CD4-positive, alpha-beta memory T cell (primary cell): Measurements from ENCODE around the gene CCDC9. TPM values are rescaled to one million over a fixed set of nuclear protein-coding genes. Genes with fewer than 3 reads are reported as not detected.

Experiments used
- CTCF ChIA-PET: fragments of 350-600 bp; sonication (Branson Sonifier 250); formaldehyde crosslinking; loops from one replicate; lab custom pipeline; 2021; ENCODE audit warnings: inconsistent platforms; ENCODE audit not compliant: partially characterized antibody; lab: Charles Lee
- POLR2A ChIA-PET: fragments of 350-600 bp; sonication (Branson Sonifier 250); formaldehyde crosslinking; loops from one replicate; lab custom pipeline; 2021; ENCODE audit not compliant: partially characterized antibody; lab: Charles Lee
- DNase-seq, 5 donors: peaks; one replicate each; pipeline versions ENCODE4 v3.0.0 to v3.0.0-alpha.2; 2020 to 2022; ENCODE audit warnings: mixed read lengths in 1 of 5
- H3K27ac ChIP-seq: one replicate; pipeline ENCODE4 v1.7.0; 2013; ENCODE audit warnings: low read depth, low read length
- H3K27me3 ChIP-seq: 2 replicates; pipeline ENCODE4 v1.7.0; 2013; ENCODE audit warnings: mild to moderate bottlenecking, low read length, moderate library complexity; ENCODE audit not compliant: insufficient read depth
- H3K36me3 ChIP-seq: 2 replicates; pipeline ENCODE4 v1.7.0; 2013; ENCODE audit warnings: mild to moderate bottlenecking, low read length, moderate library complexity; ENCODE audit not compliant: insufficient read depth
- H3K4me1 ChIP-seq: 2 replicates; pipeline ENCODE4 v1.7.0; 2013; ENCODE audit warnings: mild to moderate bottlenecking, low read length, moderate library complexity; ENCODE audit not compliant: insufficient read depth
- H3K4me3 ChIP-seq, 2 donors: one replicate each; pipeline ENCODE4 v1.7.0; 2013; ENCODE audit warnings: low read length in 2 of 2, mild to moderate bottlenecking in 1 of 2
- H3K9me3 ChIP-seq, 2 donors: one replicate each; pipeline ENCODE4 v1.7.0; 2013; ENCODE audit warnings: low read length in 2 of 2, control low read depth in 1 of 2; ENCODE audit not compliant: control insufficient read depth in 1 of 2
- H3K27ac Mint-ChIP-seq, 7 donors: one replicate each; pipeline ENCODE4 v1.8.0; 2020 to 2021; ENCODE audit warnings: mixed read lengths in 7 of 7, mild to moderate bottlenecking in 6 of 7, inconsistent platforms in 3 of 7, moderate library complexity in 3 of 7
- H3K27me3 Mint-ChIP-seq, 2 donors: one replicate each; pipeline ENCODE4 v1.8.0; 2020 to 2021; ENCODE audit warnings: mixed read lengths in 2 of 2
- H3K36me3 Mint-ChIP-seq, 2 donors: one replicate each; pipeline ENCODE4 v1.8.0; 2020 to 2021; ENCODE audit warnings: mixed read lengths in 2 of 2, inconsistent platforms in 1 of 2, mild to moderate bottlenecking in 1 of 2
- H3K4me1 Mint-ChIP-seq, 4 donors: one replicate each; pipeline ENCODE4 v1.8.0; 2020 to 2021; ENCODE audit warnings: mixed read lengths in 4 of 4, mild to moderate bottlenecking in 1 of 4
- H3K4me3 Mint-ChIP-seq, 8 donors: one replicate each; pipeline ENCODE4 v1.8.0; 2020 to 2021; ENCODE audit warnings: mixed read lengths in 8 of 8, mild to moderate bottlenecking in 7 of 8, moderate library complexity in 6 of 8, inconsistent platforms in 3 of 8
- H3K9me3 Mint-ChIP-seq, 8 donors: one replicate each; pipeline ENCODE4 v1.8.0; 2020 to 2021; ENCODE audit warnings: mixed read lengths in 8 of 8, mild to moderate bottlenecking in 5 of 8, inconsistent platforms in 3 of 8, moderate library complexity in 1 of 8
- intact Hi-C: fragments of 100-400 bp; cut with micrococcal nuclease; formaldehyde crosslinking; loops from one replicate; pipeline ENCODE4 v1.15.1; 2023
- polyA plus RNA-seq, 2 donors: library from polyadenylated mRNA; unstranded; fragments of 300-500 nt; fragmentation: Illumina TruSeq; gene quantifications; one replicate each; pipeline ENCODE4 v1.2.3, GENCODE V29; 2021
- total RNA-seq, 2 experiments: library from RNA; stranded (reverse); gene quantifications; one replicate each; pipeline ENCODE4 v1.2.3, GENCODE V29; 2021

The CCDC9 gene
- total and polyA plus RNA-seq, 4 experiments from 2014 or later, result 4.6 to 40.4 (median 25.7) TPM

- intact Hi-C loops, result no loop called here
Observed at GRCh38 chr19:47303966-47304365, 47.6 kb downstream of the CCDC9 start.

GRCh38 chr19:47305309-47305751 is 49.0 kb downstream of the CCDC9 start:
- ChIA-PET POLR2A (interaction anchor here (0.6 kb wide), 1 partner anchor 73 kb away, joined by 3 read pairs; no protein-coding TSS in a partner anchor), CTCF (interaction anchor here (0.7 to 2.0 kb wide), 7 partner anchors 12 to 194 kb away, joined by 3 to 9 read pairs (median 3); partner anchors contain the start of gene DHX34)
- no peak overlapping the region for H3K4me3 ChIP-seq
- peaks cover 5% of the 10 kb centered on the region for H3K4me1 ChIP-seq
- Mint-ChIP-seq H3K27me3 (peaks cover 5 to 11% of the 10 kb centered on the region in 2 donors), H3K36me3 (no peaks in the 10 kb centered on the region), H3K4me1 (peaks cover 3 to 10% (median 7%) of the 10 kb centered on the region in 4 donors), H3K27ac (peak overlapping the region in 1 of 7 donors; percentile 35), H3K9me3 (no peaks in the 10 kb centered on the region), H3K4me3 (peak overlapping the region in 1 of 8 donors; percentile 38)
- no peak overlapping the region for H3K27ac ChIP-seq
- H3K27me3 ChIP-seq, result no peaks in the 10 kb centered on the region
- intact Hi-C loops, result no loop called here
- H3K36me3 ChIP-seq, result no peaks in the 10 kb centered on the region
- peak; percentile 29 to 47 (median 43) for DNase-seq
- no peaks in the 10 kb centered on the region for H3K9me3 ChIP-seq

More at GRCh38 chr19:47303966-47304365, 47.6 kb downstream of the CCDC9 start:
- peak overlapping the region in 2 of 8 donors; percentile 31 to 57 for H3K4me3 Mint-ChIP-seq
- POLR2A ChIA-PET, result interaction anchor here (0.6 kb wide), 1 partner anchor 1301 kb away, joined by 3 read pairs; no protein-coding TSS in a partner anchor
- CTCF ChIA-PET, result interaction anchor here (0.9 to 1.4 kb wide), 2 partner anchors 47 to 254 kb away, joined by 3 read pairs; no protein-coding TSS in a partner anchor
- H3K27me3 Mint-ChIP-seq, result peaks cover 3 to 8% of the 10 kb centered on the region in 2 donors
- peaks cover 5% of the 10 kb centered on the region for H3K4me1 ChIP-seq
- H3K36me3 Mint-ChIP-seq, result no peaks in the 10 kb centered on the region
- H3K27ac ChIP-seq, result no peak overlapping the region
- H3K27me3 ChIP-seq, result no peaks in the 10 kb centered on the region
- H3K36me3 ChIP-seq, result no peaks in the 10 kb centered on the region
- no peaks in the 10 kb centered on the region for H3K9me3 ChIP-seq
- no peak overlapping the region for H3K4me3 ChIP-seq
- H3K27ac Mint-ChIP-seq, result no peak overlapping the region
- H3K9me3 Mint-ChIP-seq, result no peaks in the 10 kb centered on the region
- DNase-seq, result no peak
- H3K4me1 Mint-ChIP-seq, result peaks cover 3 to 10% (median 7%) of the 10 kb centered on the region in 4 donors

DNA sequence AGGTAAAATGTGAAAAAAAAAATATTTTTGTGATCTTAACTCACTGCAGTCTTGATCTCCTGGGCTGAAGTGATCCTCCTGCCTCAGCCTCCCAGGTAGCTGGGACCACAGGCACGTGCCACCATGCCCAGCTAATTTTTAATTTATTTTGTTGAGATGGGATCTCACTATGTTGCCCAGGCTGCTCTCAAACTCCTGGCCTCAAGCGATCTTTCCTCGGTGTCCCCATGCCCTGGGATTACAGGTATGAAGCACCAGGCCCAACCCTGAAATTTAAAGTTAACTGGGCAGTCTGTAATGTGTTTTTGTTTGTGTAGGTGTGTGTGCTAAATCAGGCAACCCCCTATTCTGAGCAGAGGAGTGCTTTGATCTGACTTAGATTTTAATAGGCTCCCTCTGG is 50.0 kb downstream of the CCDC9 start:
- H3K9me3 ChIP-seq, result no peaks in the 10 kb centered on the region
- Mint-ChIP-seq H3K27ac (no peak overlapping the region), H3K27me3 (peaks cover 5 to 11% of the 10 kb centered on the region in 2 donors), H3K4me3 (no peak overlapping the region), H3K9me3 (no peaks in the 10 kb centered on the region), H3K4me1 (peaks cover 3 to 10% (median 7%) of the 10 kb centered on the region in 4 donors), H3K36me3 (no peaks in the 10 kb centered on the region)
- no peaks in the 10 kb centered on the region for H3K36me3 ChIP-seq
- intact Hi-C loops, result no loop called here
- H3K27ac ChIP-seq, result no peak overlapping the region
- ChIA-PET POLR2A (no interaction called here), CTCF (interaction anchor here (0.7 to 2.0 kb wide), 9 partner anchors 9 to 85 kb away, joined by 3 to 9 read pairs (median 3); partner anchors contain the start of gene DHX34)
- no peak overlapping the region for H3K4me3 ChIP-seq
- DNase-seq, result no peak
- no peaks in the 10 kb centered on the region for H3K27me3 ChIP-seq
- peaks cover 5% of the 10 kb centered on the region for H3K4me1 ChIP-seq

- H3K36me3 ChIP-seq, result no peaks in the 10 kb centered on the region
- ChIA-PET CTCF (interaction anchor here (1.1 to 2.0 kb wide), 2 partner anchors 12 to 82 kb away, joined by 4 to 11 read pairs; no protein-coding TSS in a partner anchor), POLR2A (no interaction called here)
- no peaks in the 10 kb centered on the region for H3K9me3 ChIP-seq
- Mint-ChIP-seq H3K27me3 (peaks cover 8 to 11% of the 10 kb centered on the region in 2 donors), H3K4me1 (peaks cover 3 to 7% (median 5%) of the 10 kb centered on the region in 4 donors), H3K27ac (no peak overlapping the region), H3K36me3 (no peaks in the 10 kb centered on the region), H3K9me3 (no peaks in the 10 kb centered on the region), H3K4me3 (no peak overlapping the region)
- DNase-seq, result no peak
- no peak overlapping the region for H3K4me3 ChIP-seq
- H3K27me3 ChIP-seq, result no peaks in the 10 kb centered on the region
- peaks cover 2% of the 10 kb centered on the region for H3K4me1 ChIP-seq
- H3K27ac ChIP-seq, result no peak overlapping the region
- intact Hi-C loops, result no loop called here
Observed at GRCh38 chr19:47309038-47309437, 52.7 kb downstream of the CCDC9 start.

DNA sequence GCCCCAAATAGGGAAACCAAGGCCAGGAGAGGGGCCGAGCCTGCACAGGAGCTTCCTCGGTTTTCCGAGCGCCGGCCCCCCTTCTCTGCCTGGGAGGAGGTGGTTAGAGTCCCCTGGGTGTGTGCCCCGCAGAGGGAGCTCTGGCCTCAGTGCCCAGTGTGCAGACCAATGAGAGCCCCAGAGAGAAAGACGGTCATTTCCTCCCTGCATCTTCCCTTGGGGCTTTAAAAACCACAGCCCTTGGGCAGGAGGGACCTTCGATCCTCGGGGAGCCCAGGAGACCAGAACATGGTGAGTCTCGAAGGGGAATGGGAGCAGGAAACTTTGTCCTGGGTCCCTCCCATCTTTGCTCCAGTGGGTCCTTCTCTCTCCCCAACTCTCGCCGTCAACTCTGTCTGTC is 53.3 kb downstream of the CCDC9 start, which contains the start of gene C5AR1:
Gene C5AR1, plus strand, starts transcription at position 254 of the 400 bp plus-strand sequence. Its CDS starts 35 bp downstream, at position 289.
- CTCF ChIA-PET, result interaction anchor here (2.0 kb wide), 1 partner anchor 82 kb away, joined by 11 read pairs; no protein-coding TSS in a partner anchor

GRCh38 chr19:47310323-47310722 is 54.0 kb downstream of the CCDC9 start:
- no peak for DNase-seq
- Histone ChIP-seq H3K9me3 (no peaks in the 10 kb centered on the region), H3K27me3 (no peaks in the 10 kb centered on the region), H3K36me3 (no peaks in the 10 kb centered on the region), H3K4me1 (no peaks in the 10 kb centered on the region), H3K27ac (no peak overlapping the region), H3K4me3 (no peak overlapping the region)
- H3K9me3 Mint-ChIP-seq, result no peaks in the 10 kb centered on the region
- H3K4me1 Mint-ChIP-seq, result peaks cover 1 to 2% (median 2%) of the 10 kb centered on the region in 4 donors
- ChIA-PET CTCF (no interaction called here), POLR2A (no interaction called here)
- no peaks in the 10 kb centered on the region for H3K36me3 Mint-ChIP-seq
- H3K4me3 Mint-ChIP-seq, result no peak overlapping the region
- intact Hi-C loops, result no loop called here
- H3K27ac Mint-ChIP-seq, result no peak overlapping the region
- H3K27me3 Mint-ChIP-seq, result peaks cover 8% of the 10 kb centered on the region in 2 donors

More for the DNA sequence above, 53.3 kb downstream of the CCDC9 start, which contains the start of gene C5AR1:
- H3K4me1 ChIP-seq, result no peaks in the 10 kb centered on the region
- H3K36me3 ChIP-seq, result no peaks in the 10 kb centered on the region
- H3K27me3 ChIP-seq, result no peaks in the 10 kb centered on the region
- Mint-ChIP-seq H3K9me3 (no peaks in the 10 kb centered on the region), H3K36me3 (no peaks in the 10 kb centered on the region), H3K4me1 (peaks cover 3 to 6% (median 5%) of the 10 kb centered on the region in 4 donors), H3K4me3 (no peak within 1 kb of the TSS), H3K27ac (no peak within 1 kb of the TSS), H3K27me3 (peaks cover 8 to 11% of the 10 kb centered on the region in 2 donors)
- H3K4me3 ChIP-seq, result no peak within 1 kb of the TSS
- no peaks in the 10 kb centered on the region for H3K9me3 ChIP-seq
- H3K27ac ChIP-seq, result no peak within 1 kb of the TSS
- intact Hi-C loops, result no loop called here
- POLR2A ChIA-PET, result no interaction called here
- DNase-seq, result no peak

- DNase-seq, result no peak
- intact Hi-C loops, result no loop called here
- CTCF ChIA-PET, result no interaction called here
- Histone ChIP-seq H3K27ac (no peak overlapping the region), H3K9me3 (no peaks in the 10 kb centered on the region), H3K4me3 (no peak overlapping the region), H3K4me1 (no peaks in the 10 kb centered on the region), H3K36me3 (no peaks in the 10 kb centered on the region), H3K27me3 (no peaks in the 10 kb centered on the region)
- Mint-ChIP-seq H3K4me1 (no peaks in the 10 kb centered on the region), H3K27me3 (peaks cover 6 to 8% of the 10 kb centered on the region in 2 donors), H3K9me3 (no peaks in the 10 kb centered on the region), H3K36me3 (no peaks in the 10 kb centered on the region), H3K27ac (no peak overlapping the region), H3K4me3 (no peak overlapping the region)
- POLR2A ChIA-PET, result no interaction called here
Observed at GRCh38 chr19:47310819-47311218, 54.5 kb downstream of the CCDC9 start.
